ENCODE data around the gene CASP2.

CASP2 gene

DNA sequence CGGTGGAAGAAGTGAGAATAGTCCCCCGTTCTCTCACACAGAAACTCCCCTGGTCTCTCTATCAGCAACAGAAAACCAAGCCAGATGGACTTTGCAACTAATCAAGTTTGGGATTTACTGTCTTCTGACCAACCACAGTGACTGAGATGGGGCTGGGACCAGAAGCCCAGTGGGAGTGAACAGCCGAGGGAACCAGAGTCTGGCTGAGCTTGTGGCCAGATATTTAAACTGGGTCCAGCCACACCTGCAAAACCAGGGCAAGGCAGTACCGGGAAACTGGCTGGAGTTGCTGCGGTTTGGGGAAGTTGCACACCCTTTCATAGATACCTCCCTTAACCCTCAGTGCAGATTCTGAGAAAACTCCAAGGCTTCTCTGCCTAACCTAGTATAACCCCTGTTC is 18.9 kb upstream of the CASP2 start:
- Histone ChIP-seq H3K4me3 (replicated peaks; ENCODE audit: low read depth, low read length) (no peak overlapping the region), H3K36me3 (ENCODE audit: control insufficient read depth, insufficient read depth, low read length) (peaks cover 4% of the 10 kb centered on the region), H3K27me3 (replicated peaks; ENCODE audit: control insufficient read depth, insufficient read depth, low read length) (no peaks in the 10 kb centered on the region)
- TF ChIP-seq, protein P1, sequence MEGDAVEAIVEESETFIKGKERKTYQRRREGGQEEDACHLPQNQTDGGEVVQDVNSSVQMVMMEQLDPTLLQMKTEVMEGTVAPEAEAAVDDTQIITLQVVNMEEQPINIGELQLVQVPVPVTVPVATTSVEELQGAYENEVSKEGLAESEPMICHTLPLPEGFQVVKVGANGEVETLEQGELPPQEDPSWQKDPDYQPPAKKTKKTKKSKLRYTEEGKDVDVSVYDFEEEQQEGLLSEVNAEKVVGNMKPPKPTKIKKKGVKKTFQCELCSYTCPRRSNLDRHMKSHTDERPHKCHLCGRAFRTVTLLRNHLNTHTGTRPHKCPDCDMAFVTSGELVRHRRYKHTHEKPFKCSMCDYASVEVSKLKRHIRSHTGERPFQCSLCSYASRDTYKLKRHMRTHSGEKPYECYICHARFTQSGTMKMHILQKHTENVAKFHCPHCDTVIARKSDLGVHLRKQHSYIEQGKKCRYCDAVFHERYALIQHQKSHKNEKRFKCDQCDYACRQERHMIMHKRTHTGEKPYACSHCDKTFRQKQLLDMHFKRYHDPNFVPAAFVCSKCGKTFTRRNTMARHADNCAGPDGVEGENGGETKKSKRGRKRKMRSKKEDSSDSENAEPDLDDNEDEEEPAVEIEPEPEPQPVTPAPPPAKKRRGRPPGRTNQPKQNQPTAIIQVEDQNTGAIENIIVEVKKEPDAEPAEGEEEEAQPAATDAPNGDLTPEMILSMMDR (IDR thresholded peaks at IDR 0.05; ENCODE audit: insufficient read depth, low read length, poor library complexity, severe bottlenecking): no peak
- DNase-seq (ENCODE audit: extremely low read depth, insufficient read length): no peak

DNA sequence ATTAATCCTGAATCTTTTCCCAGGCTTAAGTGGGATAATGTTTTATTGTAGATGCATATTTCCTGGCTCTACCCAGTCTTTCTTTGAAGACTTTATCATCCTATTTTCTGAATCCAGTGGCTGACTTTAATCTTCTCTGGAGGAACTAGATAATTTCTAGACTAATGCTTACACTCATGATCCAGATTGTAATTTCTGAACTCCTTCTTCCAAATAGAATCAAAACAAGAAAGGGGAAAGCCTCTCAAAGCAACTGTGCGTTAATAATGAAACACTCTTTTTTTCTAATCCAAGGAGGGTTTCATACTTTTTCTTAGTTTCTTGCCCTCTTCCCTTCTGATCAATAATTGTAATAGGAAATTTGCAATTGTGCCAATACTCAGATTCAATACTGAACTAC is 16.9 kb upstream of the CASP2 start:
- TF ChIP-seq, protein P1 (IDR thresholded peaks at IDR 0.05; ENCODE audit: insufficient read depth, low read length, poor library complexity, severe bottlenecking): no peak
- DNase-seq (ENCODE audit: extremely low read depth, insufficient read length): no peak
- H3K27me3 ChIP-seq (replicated peaks; ENCODE audit: control insufficient read depth, insufficient read depth, low read length): no peaks in the 10 kb centered on the region

DNA sequence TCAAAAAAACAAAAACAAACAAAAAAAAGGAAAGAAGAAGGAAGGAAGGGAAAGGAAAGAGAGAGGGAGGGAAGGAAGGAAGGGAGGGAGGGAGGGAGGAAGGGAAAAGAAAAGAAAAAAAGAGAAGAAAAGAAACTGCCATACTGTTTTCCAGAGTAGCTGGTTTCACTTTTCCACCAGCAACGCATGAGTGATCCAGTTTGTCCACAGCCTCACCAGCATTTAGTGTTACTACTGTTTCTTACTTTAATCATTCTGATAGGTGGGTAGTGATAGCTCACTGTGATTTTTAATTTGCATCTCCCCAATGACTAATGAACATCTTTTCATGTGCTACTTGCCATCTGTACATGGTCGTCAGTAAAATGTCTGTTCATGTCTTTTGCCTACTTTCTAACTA is 15.3 kb upstream of the CASP2 start:
- TF ChIP-seq, protein P1 (IDR thresholded peaks at IDR 0.05; ENCODE audit: insufficient read depth, low read length, poor library complexity, severe bottlenecking): no peak
- H3K4me3 ChIP-seq (replicated peaks; ENCODE audit: low read depth, low read length): no peak overlapping the region
- no peak for DNase-seq (ENCODE audit: extremely low read depth, insufficient read length)
- no peaks in the 10 kb centered on the region for H3K27me3 ChIP-seq (replicated peaks; ENCODE audit: control insufficient read depth, insufficient read depth, low read length)
- H3K36me3 ChIP-seq (ENCODE audit: control insufficient read depth, insufficient read depth, low read length): peaks cover 3% of the 10 kb centered on the region

More for the DNA sequence above, 16.9 kb upstream of the CASP2 start:
- Histone ChIP-seq H3K4me3 (replicated peaks; ENCODE audit: low read depth, low read length) (no peak overlapping the region), H3K36me3 (ENCODE audit: control insufficient read depth, insufficient read depth, low read length) (peaks cover 4% of the 10 kb centered on the region)

DNA sequence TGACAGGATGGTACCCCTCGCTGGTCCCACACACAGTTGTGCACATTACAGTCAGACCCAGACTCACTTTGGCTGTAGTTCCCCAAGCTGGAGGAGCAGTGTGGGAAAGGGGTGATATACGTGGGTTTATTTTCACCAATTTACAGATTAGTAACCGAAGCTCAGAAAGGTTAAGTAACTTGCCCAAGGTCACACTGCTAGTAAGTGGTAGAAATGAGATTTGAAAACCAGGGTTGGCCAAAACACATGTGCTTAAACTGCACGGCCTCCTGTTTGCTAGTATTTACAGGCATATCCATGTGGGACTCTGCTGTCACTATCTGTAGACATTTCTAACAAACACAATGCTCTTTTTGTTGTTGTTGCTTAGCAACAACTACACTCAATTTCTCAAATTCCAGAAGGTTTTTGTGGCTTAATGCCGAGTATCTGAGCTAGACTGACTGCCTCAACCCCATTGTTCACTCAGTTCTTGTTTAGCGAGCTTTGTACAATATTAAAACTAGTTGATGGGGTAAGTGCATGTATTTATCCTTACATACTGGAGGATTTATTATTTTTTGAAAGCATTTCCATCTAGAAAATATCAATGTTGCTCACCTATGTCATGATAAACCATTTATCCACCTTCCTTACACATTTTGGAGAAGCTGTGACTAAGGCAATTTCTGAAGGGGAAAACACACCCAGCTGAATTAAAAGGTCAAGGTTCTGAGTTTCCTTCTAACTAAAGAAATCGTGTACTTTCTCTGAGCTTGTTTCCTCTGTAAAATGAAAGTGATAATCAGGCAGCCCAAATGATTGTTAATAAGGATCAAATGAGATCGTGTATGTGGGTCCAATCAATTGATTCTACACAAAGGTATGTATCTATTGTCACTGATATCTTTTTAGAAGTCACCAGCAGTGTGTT is 8.7 kb upstream of the CASP2 start:
- Histone ChIP-seq H3K27me3 (replicated peaks; ENCODE audit: control insufficient read depth, insufficient read depth, low read length) (no peaks in the 10 kb centered on the region), H3K36me3 (ENCODE audit: control insufficient read depth, insufficient read depth, low read length) (no peaks in the 10 kb centered on the region), H3K4me3 (replicated peaks; ENCODE audit: low read depth, low read length) (no peak overlapping the region)
- no peak for DNase-seq (ENCODE audit: extremely low read depth, insufficient read length)
- TF ChIP-seq, protein P1 (IDR thresholded peaks at IDR 0.05; ENCODE audit: insufficient read depth, low read length, poor library complexity, severe bottlenecking): no peak

DNA sequence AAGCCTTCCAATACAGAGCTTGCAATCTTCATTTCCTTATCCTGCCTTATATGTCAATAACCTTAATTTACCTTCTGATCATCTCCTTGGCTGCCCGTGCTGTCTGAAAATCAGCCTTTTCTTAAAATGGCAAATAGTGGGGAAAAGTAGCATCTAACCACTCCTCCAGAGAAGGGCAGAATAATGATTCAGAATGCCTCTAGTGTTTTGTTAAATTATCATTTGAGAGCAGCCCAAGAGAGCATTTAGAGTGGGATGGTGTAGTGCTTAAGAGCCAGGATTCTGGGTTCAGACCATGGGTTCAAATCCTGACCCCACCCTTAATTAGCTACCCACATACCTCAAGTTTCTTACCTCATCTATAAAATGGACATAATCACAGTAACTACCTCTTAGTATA is 8.0 kb upstream of the CASP2 start:
- no peak for DNase-seq (ENCODE audit: extremely low read depth, insufficient read length)
- Histone ChIP-seq H3K27me3 (replicated peaks; ENCODE audit: control insufficient read depth, insufficient read depth, low read length) (no peaks in the 10 kb centered on the region), H3K36me3 (ENCODE audit: control insufficient read depth, insufficient read depth, low read length) (no peaks in the 10 kb centered on the region), H3K4me3 (replicated peaks; ENCODE audit: low read depth, low read length) (no peak overlapping the region)
- TF ChIP-seq, protein P1 (IDR thresholded peaks at IDR 0.05; ENCODE audit: insufficient read depth, low read length, poor library complexity, severe bottlenecking): no peak

Measured in GM06990 (cell line).